ENCODE results near the gene C4orf54. TPM values are rescaled to one million over a fixed set of nuclear protein-coding genes. Genes with fewer than 3 reads are reported as not detected.

The C4orf54 gene
- total and polyA plus RNA-seq, 10 of the 15 experiments (the other 5 are each of a cell fraction or from before 2014, with no cell fraction given), result 0.01 TPM; not detected in 9

GRCh38 chr4:99661907-99662306 lies 4.3 kb upstream of the C4orf54 start:
- Histone ChIP-seq H3K9ac (ENCODE audit: control insufficient read depth, insufficient read depth, low read length) (no peak overlapping the region), H3K27ac (ENCODE audit: control insufficient read depth, insufficient read depth) (no peak overlapping the region), H3K27me3 (replicated peaks in 1 of 2; ENCODE audit: control insufficient read depth in 2 of 2, insufficient read depth in 2 of 2, low read length in 1 of 2) (no peaks in the 10 kb centered on the region; a peak in 1 of 4 replicates), H3K36me3 (ENCODE audit: control insufficient read depth in 2 of 2, insufficient read depth in 2 of 2, low read length in 1 of 2) (no peaks in the 10 kb centered on the region), H3K79me2 (ENCODE audit: control insufficient read depth, insufficient read depth, low read length) (no peaks in the 10 kb centered on the region), H4K20me1 (ENCODE audit: control insufficient read depth, insufficient read depth) (no peaks in the 10 kb centered on the region), H2AFZ (ENCODE audit: control insufficient read depth, low read depth, low read length) (no peak overlapping the region), H3K4me2 (ENCODE audit: control insufficient read depth, insufficient read depth) (no peak overlapping the region), H3K4me1 (ENCODE audit: control insufficient read depth, insufficient read depth, low read length) (no peaks in the 10 kb centered on the region), H3K9me3 (replicated peaks; ENCODE audit: control insufficient read depth, insufficient read depth, low read length) (no peaks in the 10 kb centered on the region), H3K4me3 (no peak overlapping the region)
- CTCF ChIA-PET, result interaction anchor here (1.0 kb wide), 1 partner anchor 146 kb away, joined by 3 read pairs; no protein-coding TSS in a partner anchor
- POLR2A ChIA-PET, result no interaction called here
- no TSS peak for BruUV-seq (replicated peaks)
- in situ Hi-C loops (cut with MboI), result no loop called here
- no peak for DNase-seq (ENCODE audit: low read depth, low spot score)
- FAIRE-seq, result no peak
- WGBS (ENCODE audit: insufficient coverage, insufficient replicate concordance, low lambda C conversion rate, missing lambda C conversion rate), result 34% methylated on average over 5 of the region's 5 CpGs
- RAD21 ChIA-PET (ENCODE audit: unreplicated experiment), result no interaction called here
- no peak for ATAC-seq
- SMC1A ChIA-PET (ENCODE audit: uncharacterized antibody, unreplicated experiment), result no interaction called here
- TF ChIP-seq HDAC2 (IDR thresholded peaks at IDR 0.05) (no peak), SIN3A (IDR thresholded peaks at IDR 0.05; ENCODE audit: low read depth, low read length) (no peak), NKRF (conservative IDR thresholded peaks at IDR 0.05) (no peak)
- intact Hi-C loops (cut with micrococcal nuclease; ENCODE audit: unreplicated experiment), result no loop called here

GRCh38 chr4:99658666-99659065 lies 1.0 kb upstream of the C4orf54 start:
- 30% methylated on average over 4 of the region's 4 CpGs for WGBS (ENCODE audit: insufficient coverage, insufficient replicate concordance, low lambda C conversion rate, missing lambda C conversion rate)
- Histone ChIP-seq H3K4me1 (ENCODE audit: control insufficient read depth, insufficient read depth, low read length) (no peaks in the 10 kb centered on the region), H3K4me2 (ENCODE audit: control insufficient read depth, insufficient read depth) (no peak overlapping the region), H3K36me3 (ENCODE audit: control insufficient read depth in 2 of 2, insufficient read depth in 2 of 2, low read length in 1 of 2) (no peaks in the 10 kb centered on the region), H3K79me2 (ENCODE audit: control insufficient read depth, insufficient read depth, low read length) (no peaks in the 10 kb centered on the region), H3K4me3 (no peak overlapping the region), H3K27me3 (replicated peaks in 1 of 2; ENCODE audit: control insufficient read depth in 2 of 2, insufficient read depth in 2 of 2, low read length in 1 of 2) (no peaks in the 10 kb centered on the region; a peak in 1 of 4 replicates), H3K27ac (ENCODE audit: control insufficient read depth, insufficient read depth) (no peak overlapping the region), H4K20me1 (ENCODE audit: control insufficient read depth, insufficient read depth) (no peaks in the 10 kb centered on the region), H3K9ac (ENCODE audit: control insufficient read depth, insufficient read depth, low read length) (no peak overlapping the region), H3K9me3 (replicated peaks; ENCODE audit: control insufficient read depth, insufficient read depth, low read length) (no peaks in the 10 kb centered on the region), H2AFZ (ENCODE audit: control insufficient read depth, low read depth, low read length) (no peak overlapping the region)
- DNase-seq (ENCODE audit: low read depth, low spot score) (no peak), ATAC-seq (no peak), FAIRE-seq (no peak)
- RAD21 ChIA-PET (ENCODE audit: unreplicated experiment), result no interaction called here
- POLR2A ChIA-PET, result no interaction called here
- CTCF ChIA-PET, result no interaction called here
- no TSS peak for BruUV-seq (replicated peaks)
- SMC1A ChIA-PET (ENCODE audit: uncharacterized antibody, unreplicated experiment), result no interaction called here
- intact Hi-C loops (cut with micrococcal nuclease; ENCODE audit: unreplicated experiment), result no loop called here
- in situ Hi-C loops (cut with MboI), result no loop called here
- TF ChIP-seq BHLHE40 (IDR thresholded peaks at IDR 0.05; ENCODE audit: borderline replicate concordance in 1 of 2, low read depth in 2 of 2, low read length in 1 of 2) (no peak), HDAC6 (IDR thresholded peaks at IDR 0.05; ENCODE audit: unreplicated experiment) (no peak), ATF3 (IDR thresholded peaks at IDR 0.05; ENCODE audit: borderline replicate concordance, extremely low read depth, low read depth, low read length) (no peak), USF1 (IDR thresholded peaks at IDR 0.05; ENCODE audit: borderline replicate concordance, extremely low read length, insufficient read depth, low read depth, low read length) (no peak), FOS (IDR thresholded peaks at IDR 0.05; ENCODE audit: borderline replicate concordance, extremely low read depth, insufficient read length) (no peak), PRDM15 (CRISPR knock-in tag; IDR thresholded peaks at IDR 0.05) (no peak), MEF2A (IDR thresholded peaks at IDR 0.05; ENCODE audit: insufficient read depth, low read depth, low read length) (no peak)
